Medulla oblongata (tissue), 1 donor: Measurements from ENCODE around the gene MLYCD.

Experiments
- DNase-seq: peaks from one replicate; pipeline ENCODE4 v3.0.0-alpha.2; 2015; ENCODE audit errors: extremely low spot score

The MLYCD gene

DNA sequence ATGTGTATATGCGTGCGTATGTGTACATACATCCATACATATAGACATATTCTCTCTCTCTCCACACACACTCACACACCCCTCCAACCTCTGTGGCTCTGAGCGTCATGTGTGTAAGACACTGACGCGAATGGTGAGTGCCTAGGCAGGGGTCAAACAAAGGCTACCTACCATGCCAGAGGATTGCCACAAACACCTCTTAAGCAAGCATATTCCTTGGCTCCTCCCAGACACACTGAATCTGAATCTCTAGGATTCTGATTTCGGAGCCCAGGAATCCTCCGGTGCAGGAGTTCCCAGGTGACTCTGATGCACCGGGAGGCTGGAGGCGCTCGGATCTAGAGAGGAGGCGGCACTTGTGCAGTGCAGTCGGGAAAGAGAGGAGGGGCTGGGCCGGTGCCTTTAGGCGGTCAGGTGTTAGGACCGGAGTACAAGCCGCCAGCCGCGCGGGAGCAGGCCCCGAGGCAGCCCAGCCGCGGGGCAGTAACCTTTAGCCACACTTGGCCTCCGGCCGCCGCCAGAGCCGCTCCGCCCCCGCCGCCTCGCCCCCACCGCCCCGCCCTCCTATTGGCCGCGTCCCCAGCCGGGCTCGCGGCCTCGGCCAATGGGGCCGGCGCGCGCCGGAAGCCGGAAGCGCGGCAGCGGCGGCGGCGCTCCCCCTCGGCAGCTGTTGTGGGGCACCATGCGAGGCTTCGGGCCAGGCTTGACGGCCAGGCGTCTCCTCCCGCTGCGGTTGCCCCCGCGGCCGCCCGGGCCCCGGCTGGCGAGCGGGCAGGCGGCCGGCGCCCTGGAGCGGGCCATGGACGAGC lies at the start of gene MLYCD:
Gene MLYCD, plus strand, starts transcription at position 653 of the 809 bp plus-strand sequence. Its CDS starts 30 bp downstream, at position 683.
- DNase-seq, result peak; percentile 88

DNA sequence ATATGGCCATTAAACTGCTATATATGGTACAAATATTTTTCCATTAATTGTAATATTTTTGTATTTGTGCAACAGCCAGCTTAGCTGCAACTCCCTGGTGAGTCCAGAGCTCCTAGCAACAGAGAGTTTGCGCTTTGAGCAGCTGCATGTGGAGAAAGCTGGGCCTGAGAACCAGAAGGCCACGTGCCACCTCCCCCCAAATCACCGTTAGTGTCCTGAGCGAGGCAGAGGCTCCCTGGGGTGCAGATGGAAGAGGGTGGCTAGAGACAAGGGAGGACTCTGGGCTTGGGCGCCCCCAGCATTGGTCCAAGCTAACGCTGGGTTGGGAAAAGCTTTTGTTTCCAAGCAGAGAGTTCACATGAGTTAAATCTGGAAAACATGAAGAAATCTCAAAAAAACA lies 49.5 kb upstream of the MLYCD start:
- no peak for DNase-seq

DNA sequence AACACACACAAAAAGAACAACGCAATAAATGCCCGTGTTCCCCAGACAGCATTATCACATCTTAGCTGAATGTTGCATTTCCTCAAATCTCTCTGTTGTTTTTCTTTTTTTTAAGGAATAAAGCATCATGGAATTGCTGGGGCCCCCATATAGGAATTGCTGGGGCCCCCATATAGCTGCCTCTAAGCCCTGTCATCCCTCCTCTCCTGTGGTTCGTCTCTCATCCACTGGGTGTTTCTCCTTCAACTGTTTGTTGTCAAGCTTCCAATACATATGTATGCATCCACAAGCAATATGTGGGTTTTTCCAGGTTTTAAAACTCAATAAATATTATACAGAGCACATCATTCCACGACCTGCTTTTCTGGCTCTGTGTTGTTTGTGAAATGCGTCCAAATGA lies 48.0 kb upstream of the MLYCD start:
- no peak for DNase-seq

DNA sequence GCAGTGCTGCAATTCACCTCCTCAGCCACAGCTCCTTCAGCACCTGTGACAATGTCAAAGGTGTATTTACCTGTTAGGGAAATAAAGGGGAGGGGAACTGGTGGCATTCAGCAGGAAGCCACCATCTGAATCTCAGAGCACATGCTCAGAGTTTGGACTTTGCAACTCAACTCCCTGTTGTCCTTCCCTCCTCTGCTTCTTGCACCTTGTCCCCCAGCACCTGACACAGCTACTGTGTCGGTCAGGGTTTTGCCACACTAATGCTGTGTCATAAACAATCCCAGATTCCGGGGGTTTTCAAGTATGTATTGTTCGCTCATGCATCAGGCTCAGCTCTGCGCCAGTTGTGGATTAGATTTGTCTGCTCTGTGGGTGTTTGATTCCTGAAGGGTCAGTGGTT lies 47.4 kb upstream of the MLYCD start:
- no peak for DNase-seq

DNA sequence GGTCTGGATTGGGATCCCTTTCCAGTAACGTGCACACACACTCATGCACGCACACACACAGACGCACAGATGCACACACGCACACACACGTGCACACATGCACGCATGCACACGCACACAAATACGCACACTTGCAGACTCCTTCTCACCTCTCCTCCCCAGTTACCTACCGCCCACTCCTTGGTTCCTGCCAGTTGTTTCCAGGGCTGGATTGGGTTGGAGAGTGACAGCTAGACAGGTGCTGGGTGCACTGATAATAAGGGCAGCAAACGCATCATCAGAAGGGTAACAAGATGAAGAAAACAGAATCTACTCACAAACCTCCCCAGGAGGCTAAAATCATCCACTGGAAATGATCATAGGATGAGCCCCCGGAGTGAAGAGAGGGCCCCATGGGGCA lies 46.1 kb upstream of the MLYCD start:
- no peak for DNase-seq

DNA sequence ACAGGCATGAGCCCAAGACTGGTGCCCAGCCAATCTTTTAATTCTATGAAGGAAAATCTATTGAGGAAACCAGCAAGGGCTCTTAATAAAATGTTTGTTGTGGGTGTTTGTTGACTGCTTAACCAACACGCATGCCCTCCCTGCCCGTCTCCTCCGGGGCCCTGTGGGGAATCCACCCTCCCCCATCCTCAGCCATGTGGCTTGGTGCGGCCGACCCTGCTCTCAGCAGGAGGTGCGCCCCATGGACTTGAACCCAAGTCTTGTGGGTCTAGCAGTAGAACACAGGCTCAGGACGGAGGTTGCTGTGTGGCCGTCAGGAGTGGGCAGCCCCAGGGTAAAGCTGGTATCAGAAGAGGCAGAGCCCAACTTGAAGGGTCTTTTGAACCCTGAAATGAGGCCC lies 45.1 kb upstream of the MLYCD start:
- DNase-seq, result no peak

DNA sequence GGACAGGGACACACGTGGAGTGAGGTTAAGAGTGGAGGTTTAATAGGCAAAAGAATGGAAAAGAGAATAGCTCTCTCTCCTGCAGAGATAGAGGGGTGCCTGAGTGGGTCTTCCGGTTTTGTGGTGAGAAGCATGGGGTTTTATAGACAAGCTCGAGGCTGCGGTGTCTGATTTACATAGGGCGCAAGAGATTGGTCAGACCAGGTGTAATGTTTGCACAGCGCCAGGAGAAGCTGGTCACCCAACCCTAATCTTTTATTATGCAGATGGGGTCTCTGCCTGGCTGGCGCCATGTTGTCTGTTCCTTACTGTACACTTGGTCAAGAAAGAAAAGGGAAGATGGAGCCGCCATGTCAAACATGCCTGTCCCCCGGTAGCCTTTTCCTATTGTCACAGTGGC lies 44.5 kb upstream of the MLYCD start:
- no peak for DNase-seq

DNA sequence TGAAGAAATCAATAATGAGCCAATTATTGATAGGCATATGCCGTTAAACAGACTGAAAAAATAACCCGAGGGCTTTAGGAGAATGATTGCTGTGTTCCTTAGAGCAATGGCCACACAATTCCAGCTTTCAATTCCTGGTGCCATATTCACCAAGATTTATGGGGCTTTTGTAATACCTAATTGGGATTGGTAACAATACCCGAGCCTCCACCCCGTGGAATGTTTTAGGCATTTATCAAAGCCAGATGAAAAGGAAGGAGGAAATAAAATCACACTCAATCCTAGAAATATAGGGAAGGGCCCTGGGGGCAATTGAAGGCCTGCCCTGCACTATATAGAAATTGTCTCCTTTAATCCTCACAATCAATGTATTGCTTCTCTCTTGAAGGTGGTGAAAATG lies 42.1 kb upstream of the MLYCD start:
- DNase-seq, result no peak

DNA sequence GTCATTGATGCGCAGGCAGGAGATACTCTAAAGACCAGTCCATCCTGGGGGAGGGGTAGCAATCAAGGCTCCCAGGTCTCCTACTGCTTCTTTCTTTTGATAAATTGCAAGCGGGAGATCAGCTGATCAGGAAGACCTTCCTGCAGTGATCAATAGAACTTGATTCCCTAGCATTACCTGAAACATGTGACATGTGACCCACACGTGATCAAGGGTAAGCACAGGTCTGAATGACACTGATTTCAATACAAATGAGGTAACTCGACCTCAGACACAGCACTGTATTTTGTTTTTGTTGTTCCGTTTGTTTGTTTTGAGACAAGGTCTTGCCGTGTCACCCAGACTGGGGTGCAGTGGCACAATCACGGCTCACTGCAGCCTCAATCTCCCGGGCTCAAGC lies 39.6 kb upstream of the MLYCD start:
- DNase-seq, result no peak

DNA sequence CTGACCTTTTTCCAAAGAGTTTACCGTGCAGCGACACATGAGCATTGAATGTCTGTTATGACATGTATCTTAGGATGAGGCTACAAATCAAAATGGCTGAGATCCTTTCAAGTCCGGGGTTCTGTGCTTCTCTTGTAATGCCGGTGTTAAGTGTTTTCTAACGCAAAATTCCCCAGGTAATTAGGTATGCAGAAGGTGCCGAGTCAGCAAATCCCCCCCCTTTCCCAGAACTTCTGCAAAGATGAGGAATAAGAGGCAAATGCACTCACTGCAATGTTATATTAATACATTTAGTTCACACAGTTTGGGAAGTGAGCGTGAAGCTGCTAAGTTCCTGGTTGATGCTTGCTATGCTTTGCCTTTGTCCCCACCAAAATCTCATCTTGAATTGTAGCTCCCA lies 36.3 kb upstream of the MLYCD start:
- DNase-seq, result no peak

DNA sequence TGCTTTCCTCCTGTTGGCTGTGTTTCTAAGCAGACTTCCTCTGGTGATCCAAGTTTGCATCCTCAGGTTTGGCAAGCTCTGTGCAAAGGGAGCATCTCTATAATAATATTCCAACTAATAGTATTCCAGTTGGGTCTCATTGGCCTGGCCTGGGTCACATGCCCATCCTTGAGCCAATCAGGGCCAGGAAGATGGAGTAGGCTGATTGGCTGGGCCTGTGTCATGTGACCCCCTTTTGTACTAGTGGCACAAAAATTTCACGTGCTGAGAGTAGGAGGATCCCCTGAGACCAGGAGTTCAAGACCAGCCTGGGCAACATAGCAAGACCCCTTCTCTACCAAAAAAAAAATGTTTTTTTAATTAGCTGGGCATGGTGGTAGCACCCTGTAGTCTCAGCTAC lies 35.2 kb upstream of the MLYCD start:
- DNase-seq, result no peak

DNA sequence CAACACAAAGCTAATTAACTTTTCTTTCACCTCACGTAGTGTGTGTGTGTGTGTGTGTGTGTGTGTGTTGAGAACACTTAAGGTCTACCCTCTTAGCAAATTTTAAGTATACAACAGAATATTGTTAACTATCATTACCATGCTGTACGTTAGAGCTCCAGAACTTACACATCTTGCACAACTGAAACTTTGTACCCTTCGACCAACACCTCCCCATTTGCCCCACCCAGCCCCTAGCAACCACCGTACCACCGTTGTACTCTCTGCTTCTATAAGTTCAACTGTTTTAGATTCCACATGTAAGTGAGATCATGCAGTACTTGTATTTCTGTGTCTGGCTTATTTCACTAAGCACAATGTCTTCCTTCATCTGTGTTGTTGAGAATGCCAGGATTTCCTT lies 28.1 kb upstream of the MLYCD start:
- no peak for DNase-seq

DNA sequence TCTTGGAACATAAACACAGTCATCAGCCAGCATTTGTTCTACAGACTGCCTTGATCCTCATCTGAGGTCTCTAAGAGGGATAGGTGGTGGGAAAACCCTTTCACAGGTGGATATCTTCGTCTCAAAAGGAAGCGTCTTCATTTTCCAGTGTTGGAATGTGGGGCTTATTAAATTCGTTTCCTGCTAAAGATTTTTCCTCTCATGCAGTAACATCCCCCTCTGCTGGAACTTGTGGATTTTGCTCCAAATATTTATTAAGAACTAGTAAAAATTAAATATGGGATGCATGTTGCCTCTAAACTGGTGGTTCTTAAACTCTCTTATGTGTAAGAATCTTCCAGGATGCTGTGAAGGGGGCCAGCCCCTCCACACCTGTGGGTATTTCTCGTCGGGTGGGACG lies 20.1 kb upstream of the MLYCD start:
- DNase-seq, result peak; percentile 64

DNA sequence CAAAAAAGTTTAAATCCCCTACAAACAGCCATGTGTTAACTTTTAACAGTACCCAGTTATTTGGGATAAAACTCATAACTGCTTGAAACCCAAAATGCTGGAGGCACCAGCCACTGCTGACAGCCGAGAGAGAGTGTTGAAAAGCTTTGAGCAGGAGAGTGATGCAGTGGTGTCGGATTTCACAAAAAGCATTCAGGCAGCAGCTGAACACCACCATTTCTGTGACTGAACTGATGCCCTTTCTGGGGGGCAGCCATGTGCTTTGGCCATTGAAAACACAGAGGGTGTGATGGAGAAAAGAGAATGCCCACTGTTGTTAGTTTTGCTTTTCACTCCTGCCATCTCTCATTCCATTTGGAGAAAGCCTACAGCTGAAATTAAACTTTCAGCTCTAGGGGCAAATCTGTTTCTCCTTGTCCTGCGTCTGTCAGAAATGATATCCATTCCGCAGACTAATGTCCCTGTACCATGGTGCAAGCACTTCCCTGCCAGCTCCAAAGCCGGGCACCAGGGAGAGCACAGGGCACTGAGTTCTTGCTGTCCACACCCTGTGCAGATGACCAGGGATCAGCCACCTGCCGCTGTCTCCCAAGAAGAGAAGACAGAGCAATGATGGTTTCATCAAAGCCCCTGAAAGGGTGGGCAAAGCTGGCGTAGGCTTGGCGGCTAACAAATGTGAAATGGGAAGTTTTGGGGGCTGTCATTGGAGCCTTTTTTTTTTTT lies 16.6 kb upstream of the MLYCD start:
- no peak for DNase-seq

DNA sequence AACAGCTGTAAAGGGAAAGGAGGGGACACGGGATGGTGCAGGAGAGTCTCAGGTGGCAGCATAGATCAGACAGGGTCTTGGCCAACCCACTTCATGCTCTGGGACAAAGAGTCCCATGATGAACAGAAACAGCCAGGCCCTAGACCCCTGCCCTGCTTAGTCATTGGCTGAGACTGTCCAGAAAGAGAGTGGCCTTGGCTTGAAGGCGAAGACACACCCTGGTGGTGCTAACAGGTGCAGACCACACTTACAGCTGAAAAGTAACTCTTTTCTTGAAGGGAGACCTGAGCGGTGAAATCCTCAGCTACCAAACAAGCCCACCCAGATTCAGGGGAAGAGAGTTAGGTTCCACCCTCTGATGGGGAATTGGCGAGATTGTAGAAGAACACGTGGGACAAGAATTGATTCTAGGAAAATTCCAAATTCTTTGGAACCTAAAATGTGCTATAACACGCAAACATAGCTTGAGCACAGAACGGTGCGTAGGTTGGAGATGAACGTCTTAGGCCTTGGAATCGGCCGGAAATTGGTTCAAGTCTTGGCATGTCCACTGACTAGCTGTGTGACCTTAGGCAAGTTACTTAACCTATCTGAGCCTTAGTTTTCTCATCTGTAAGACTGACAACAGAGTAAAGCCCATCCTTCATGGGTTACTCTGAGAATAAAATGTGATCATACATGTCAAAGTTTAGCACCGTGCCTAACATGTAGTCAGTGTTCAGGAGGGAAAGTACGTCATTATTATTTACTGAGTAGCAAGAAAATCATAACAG lies 12.5 kb upstream of the MLYCD start:
- DNase-seq, result no peak

DNA sequence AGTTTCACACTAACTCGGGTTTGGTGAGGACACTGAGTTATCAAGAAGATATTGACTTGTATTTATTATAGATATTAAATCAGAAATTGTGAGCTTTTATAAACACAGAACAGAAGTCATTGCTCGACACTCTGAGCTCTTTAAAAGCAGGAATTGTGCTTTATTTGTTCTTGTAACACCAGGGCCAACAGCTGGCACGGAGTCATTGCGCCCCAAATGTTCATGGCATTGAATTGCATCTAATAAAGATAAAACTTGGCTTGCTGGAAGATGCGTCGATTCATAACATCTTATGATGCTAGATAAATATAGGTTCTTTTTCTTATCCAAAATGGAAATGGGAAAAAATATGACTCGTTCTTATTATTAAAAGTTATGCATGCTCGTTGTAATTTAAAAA lies 11.8 kb upstream of the MLYCD start:
- DNase-seq, result peak; percentile 78

DNA sequence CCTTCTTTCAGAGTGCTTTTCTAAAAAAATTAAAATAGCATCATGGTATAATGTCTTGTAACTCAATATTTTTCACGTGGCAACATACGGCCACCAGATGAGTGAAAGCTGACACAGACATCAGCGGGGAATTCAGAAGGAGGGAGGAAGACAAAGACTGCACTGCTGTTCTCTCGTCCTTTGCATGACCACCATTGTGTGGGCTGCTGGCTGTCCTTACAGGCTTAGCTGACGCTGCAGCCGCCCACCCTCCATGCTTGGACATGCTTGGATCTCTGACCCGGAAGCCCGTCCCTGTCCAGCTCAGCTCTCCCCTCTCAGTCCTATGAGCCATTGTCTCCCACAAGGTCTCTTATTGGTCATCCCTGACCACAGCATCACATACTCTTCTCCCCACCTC lies 11.4 kb upstream of the MLYCD start:
- DNase-seq, result peak; percentile 20

DNA sequence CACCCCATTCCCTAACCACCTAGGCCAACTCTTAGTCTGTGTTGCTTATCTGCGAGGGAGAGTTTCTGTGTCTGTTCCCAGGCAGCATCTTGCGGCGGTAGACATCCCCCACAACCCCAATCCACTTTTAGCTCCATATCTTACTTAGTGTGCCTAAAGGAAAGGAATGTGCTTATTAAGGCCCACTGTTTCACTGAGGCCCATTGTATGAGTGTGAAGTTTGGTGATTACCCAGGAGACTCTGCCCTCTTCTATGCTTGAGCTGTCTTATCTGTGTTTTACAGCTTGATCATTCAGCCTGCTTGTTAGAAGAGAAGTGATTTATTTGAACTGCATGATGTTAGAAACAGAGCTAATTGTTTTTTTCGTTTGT lies 10.3 kb upstream of the MLYCD start:
- DNase-seq, result no peak

DNA sequence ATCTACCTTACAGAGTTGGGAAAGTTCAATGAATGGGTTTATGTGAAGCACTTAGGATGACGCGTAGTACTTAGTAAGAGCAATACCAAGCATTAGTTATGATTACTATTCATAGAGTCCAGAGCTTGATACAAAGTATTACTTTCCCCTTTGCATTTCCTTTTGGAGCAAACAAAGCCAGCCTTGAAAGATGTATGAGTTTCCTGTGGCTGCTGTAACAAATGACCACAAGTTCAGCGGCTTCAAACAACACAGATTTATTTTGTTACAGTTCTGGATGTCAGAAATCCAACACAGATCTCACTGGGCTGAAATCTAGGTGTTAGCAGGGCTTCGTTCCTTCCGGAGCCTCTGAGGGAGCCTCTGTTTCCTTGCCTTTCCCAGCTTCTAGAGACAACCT lies 8.6 kb upstream of the MLYCD start:
- DNase-seq, result no peak

DNA sequence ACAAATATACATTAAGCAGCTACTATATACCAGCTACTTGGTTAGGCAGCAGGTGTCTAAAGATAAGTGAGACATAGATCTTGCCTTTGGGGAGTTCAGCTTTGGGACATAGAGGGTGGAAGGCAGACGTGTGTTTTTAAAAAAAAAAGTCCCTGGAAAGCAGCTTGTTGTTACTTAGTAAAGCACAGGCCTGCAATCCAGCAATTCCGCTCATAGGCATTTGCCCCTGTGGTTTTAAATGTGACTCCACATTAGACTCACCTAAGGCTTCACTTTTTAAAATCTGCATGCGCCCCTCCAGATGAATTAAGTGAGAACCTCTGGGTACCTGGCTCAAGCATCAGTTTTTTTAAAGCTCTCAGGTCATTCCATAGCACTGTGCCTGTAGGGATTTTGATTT lies 7.2 kb upstream of the MLYCD start:
- no peak for DNase-seq

DNA sequence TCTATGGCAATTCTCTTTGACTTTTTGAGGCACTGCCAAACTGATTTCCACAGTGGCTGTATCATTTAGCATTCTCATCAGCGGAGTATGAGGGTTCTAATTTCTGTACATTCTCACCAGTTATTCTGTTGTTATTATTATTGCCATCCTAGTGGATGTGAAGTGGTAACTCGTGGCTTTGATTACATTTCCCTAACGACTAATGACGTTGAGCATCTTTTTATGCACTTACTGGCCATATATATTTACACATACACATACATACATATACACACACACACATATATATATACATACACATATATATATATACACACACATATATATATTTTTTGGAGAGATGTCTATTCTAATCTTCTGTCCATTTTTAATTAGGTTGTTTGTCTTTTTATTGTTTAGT lies 3.7 kb upstream of the MLYCD start:
- DNase-seq, result no peak

DNA sequence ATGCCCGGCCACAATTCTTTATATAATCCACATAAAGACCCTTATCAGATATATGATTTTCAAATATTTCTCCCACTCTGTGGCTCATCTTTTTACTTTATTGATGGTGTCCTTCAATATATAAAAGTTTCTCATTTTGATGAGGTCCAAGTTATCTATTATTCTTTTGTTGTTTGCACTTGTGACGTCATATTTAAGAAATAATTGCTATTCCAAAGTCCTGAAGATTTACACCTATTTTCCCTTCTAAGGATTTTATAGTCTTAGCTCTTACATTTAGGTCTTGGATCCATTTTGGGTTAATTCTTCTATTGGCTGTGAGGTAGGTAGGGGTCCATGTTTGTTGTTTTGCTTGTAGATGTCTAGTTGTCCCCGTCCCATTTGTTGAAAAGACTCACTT lies 3.0 kb upstream of the MLYCD start:
- no peak for DNase-seq
